RWPE1 (cell line): ENCODE measurements around the gene SCO2.
A peak's percentile ranks its signal among the peaks of the same experiment; 100 is the strongest.

Experiments used
- CTCF ChIA-PET: fragments of 350-600 bp; sonication (Branson Sonifier 250); formaldehyde crosslinking; extraction: SDS; loops from one replicate; lab custom pipeline; 2021; lab: Yijun Ruan, JAX
- POLR2A ChIA-PET: fragments of 400-600 bp; formaldehyde crosslinking; extraction: SDS; loops from one replicate; lab custom pipeline; 2020; ENCODE audit warnings: antibody characterized with exemption; ENCODE audit not compliant: low non-redundant PET; lab: Yijun Ruan, JAX
- DNase-seq: peaks from one replicate; pipeline ENCODE4 v3.0.0; 2012; ENCODE audit warnings: low spot score
- H3K27ac ChIP-seq: fragments of 450-650 bp; 2 replicates; pipeline ENCODE4 v1.5.1; 2017
- TF ChIP-seq, protein P1 (sequence below): fragments of 450-650 bp; conservative IDR thresholded peaks from 2 replicates; pipeline ENCODE4 v1.5.1; 2017; ENCODE audit warnings: low read depth, mild to moderate bottlenecking

SCO2 gene

DNA sequence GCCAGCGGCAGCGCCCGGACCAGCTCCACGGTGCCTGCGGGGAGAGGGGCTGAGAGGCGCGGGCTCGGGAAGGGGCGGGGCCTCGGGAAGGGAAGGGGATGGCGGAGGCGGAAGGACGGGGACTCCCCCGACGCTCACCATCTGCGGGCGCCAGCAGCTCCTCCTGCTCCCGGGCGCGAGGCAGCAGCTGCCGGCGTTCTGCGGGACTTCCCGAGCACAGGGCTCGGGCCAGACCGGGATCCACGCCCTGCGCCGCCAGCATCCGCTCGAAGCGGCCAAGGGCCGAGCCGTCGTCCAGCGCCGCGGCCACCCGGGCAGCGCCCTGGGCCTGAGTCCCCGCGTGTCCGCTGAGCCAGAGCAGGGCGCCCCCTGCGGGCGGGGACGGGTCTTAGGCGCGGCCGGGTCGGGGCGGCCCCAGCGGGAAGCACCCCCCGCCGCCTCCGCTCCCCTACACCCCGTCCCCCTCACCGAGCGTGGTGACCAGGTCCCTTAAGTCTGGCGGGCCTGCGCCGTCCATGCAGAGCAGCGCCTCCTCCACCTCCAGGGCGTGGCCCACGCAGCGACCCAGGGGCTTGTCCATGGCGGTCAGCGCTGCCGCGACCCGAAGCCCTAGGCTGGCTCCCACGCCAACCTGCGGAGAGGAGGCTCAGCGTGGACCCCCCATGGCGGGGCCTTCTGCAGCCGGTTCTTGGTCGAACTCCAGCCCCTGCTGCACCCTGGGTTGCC lies 873 bp upstream of the SCO2 start:
- no peak for DNase-seq
- ChIA-PET CTCF (interaction anchor here (0.5 to 1.4 kb wide), 7 partner anchors 18 to 95 kb away, joined by 3 to 5 read pairs (median 3); partner anchors contain the start of gene SYCE3), POLR2A (interaction anchor here (0.6 to 1.5 kb wide), 3 partner anchors 36 to 170 kb away, joined by 3 to 12 read pairs (median 7); partner anchors contain the start of gene SYCE3)
- H3K27ac ChIP-seq, result peak overlapping the region; percentile 97
- TF ChIP-seq, protein P1, sequence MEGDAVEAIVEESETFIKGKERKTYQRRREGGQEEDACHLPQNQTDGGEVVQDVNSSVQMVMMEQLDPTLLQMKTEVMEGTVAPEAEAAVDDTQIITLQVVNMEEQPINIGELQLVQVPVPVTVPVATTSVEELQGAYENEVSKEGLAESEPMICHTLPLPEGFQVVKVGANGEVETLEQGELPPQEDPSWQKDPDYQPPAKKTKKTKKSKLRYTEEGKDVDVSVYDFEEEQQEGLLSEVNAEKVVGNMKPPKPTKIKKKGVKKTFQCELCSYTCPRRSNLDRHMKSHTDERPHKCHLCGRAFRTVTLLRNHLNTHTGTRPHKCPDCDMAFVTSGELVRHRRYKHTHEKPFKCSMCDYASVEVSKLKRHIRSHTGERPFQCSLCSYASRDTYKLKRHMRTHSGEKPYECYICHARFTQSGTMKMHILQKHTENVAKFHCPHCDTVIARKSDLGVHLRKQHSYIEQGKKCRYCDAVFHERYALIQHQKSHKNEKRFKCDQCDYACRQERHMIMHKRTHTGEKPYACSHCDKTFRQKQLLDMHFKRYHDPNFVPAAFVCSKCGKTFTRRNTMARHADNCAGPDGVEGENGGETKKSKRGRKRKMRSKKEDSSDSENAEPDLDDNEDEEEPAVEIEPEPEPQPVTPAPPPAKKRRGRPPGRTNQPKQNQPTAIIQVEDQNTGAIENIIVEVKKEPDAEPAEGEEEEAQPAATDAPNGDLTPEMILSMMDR, result peak; percentile 73

DNA sequence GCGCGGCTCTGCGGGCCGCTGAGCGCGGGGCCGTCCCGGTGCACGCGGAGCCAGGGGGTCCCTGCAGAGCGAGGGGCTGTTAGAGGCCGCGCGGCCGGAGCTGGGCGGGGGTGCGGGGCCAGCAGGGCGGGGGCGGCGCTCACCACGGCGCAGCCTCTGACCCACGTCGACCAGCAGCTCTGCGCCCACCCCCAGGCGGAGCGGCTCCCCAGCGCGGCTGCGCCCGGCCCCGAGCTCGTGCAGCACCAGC lies 385 bp upstream of the SCO2 start:
- ChIA-PET POLR2A (interaction anchor here (0.6 to 1.5 kb wide), 3 partner anchors 18 to 171 kb away, joined by 3 to 7 read pairs (median 5); partner anchors contain the start of genes LMF2, NCAPH2 and SYCE3), CTCF (interaction anchor here (0.5 to 1.4 kb wide), 7 partner anchors 19 to 95 kb away, joined by 3 to 5 read pairs (median 3); partner anchors contain the start of gene SYCE3)
- H3K27ac ChIP-seq, result peak overlapping the region; percentile 97
- no peak for DNase-seq
- TF ChIP-seq, protein P1, result no peak

DNA sequence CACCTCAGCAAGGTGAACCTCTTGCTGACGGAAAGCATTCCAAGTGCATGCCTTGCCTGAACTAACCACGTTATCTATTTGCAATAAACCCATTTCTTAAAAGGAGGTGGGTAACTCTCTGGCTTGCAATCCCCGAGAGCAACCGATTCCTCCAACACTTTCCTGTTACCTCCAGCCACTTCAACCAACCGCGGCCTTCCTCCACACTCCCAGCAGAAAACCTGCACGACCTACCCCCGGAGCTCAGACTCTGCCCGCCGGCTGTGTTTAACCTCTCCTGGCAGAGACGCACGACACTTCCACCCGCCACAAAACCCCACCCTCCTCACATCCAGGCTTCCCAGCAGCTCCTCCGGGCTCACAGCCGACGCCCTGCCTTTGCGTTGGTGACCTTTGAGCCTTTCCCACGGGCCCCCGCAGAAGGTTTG lies 708 bp downstream of the SCO2 start:
- TF ChIP-seq, protein P1, result no peak
- CTCF ChIA-PET, result no interaction called here
- POLR2A ChIA-PET, result no interaction called here
- no peak for DNase-seq
- peak overlapping the region; percentile 97 for H3K27ac ChIP-seq

DNA sequence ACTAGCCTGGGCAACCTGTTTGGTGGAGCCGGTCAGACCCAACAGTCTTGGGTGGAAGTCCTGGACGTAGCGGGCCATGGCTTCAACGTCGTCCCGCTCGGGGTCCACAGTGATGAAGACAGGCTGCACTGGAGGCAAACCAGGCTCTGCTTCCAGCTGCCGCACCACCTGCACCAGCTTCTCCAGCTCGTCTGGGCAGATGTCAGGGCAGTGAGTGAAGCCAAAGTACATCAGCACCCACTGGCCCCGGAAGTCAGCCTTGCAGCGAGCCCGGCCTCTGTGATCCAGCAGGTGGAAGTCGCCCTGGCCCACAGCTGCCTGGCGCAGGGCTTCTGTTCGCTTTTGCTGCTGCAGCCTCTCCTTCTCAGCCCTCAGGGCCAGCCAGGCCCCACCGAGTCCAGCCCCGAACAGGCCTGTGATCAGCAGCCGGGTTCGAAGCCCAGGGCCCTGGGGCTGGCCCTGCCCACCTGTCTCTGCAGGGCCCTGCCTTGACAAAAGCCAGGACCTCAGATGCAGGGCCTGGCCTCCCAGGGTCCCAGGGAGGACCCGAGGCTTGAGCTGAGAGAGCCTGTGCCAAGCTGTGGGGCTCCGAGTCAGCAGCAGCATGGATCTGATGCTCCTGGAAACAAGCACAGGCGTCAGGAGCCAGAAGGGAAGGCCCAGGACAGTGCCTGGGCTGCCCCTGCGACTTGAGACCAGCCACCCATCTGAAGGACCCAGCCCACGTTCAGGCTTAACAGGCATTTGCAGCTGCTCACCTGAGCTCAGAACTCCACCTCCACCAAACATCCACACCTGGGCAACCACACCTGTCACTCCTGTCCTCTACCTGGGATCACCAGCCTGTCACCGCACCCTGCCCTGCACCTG lies 1.4 kb downstream of the SCO2 start:
- TF ChIP-seq, protein P1, result no peak
- no peak for DNase-seq
- CTCF ChIA-PET, result no interaction called here
- POLR2A ChIA-PET, result no interaction called here
- H3K27ac ChIP-seq, result peak overlapping the region; percentile 97

DNA sequence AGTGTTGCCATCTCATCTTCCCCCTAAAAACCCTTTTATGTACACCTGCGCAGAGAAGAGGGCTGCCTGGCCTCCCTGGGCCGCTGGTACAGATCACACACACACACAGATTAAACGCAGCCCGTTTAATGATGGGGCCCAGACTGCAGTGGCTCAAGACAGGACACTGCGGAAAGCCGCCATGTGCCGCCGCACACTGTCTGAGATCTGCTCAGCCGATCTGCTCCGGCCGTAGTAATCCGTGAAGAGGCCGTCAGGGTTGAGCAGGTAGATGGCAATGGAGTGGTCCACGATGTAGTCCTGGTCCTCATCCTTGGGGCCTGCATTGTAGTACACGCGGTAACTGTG lies 2.0 kb downstream of the SCO2 start:
- POLR2A ChIA-PET, result no interaction called here
- DNase-seq, result no peak
- TF ChIP-seq, protein P1, result no peak
- CTCF ChIA-PET, result no interaction called here
- peak overlapping the region; percentile 97 for H3K27ac ChIP-seq

DNA sequence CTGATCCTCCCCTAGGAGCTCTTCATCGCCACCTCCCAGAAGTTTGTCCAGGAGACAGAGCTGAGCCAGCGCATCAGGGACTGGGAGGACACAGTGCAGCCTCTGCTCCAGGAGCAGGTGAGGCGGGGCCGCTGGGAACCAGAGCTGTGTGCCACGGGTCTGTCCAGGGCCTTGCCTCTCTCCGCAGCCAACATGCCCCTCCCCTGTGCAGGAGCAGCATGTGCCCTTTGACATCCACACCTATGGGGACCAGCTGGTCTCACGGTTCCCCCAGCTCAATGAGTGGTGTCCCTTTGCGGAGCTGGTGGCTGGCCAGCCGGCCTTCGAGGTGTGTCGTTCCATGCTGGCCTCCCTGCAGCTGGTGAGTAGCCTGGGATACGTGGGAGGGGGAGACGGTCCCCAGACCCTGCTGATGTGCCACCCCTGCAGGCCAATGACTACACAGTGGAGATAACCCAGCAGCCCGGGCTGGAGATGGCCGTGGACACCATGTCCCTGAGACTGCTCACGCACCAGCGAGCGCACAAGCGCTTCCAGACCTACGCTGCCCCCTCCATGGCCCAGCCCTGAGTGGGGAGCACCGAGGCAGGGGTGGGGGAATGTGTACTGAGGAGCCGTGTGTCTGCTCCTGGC lies 2.5 kb downstream of the SCO2 start:
- CTCF ChIA-PET, result no interaction called here
- TF ChIP-seq, protein P1, result no peak
- POLR2A ChIA-PET, result no interaction called here
- DNase-seq, result no peak
- H3K27ac ChIP-seq, result peak overlapping the region; percentile 97
